Upper lobe of right lung (tissue), 1 donor: Measurements from ENCODE around the gene NPIPB2. TPM values are rescaled to one million over a fixed set of nuclear protein-coding genes. Genes with fewer than 3 reads are reported as not detected.

Experiments used
- ATAC-seq: fragments of 200-7000 bp; cut with Tn5 transposase; one replicate; pipeline ENCODE4 v1.9.1; 2020; ENCODE audit warnings: mild to moderate bottlenecking, moderate library complexity
- DNase-seq: peaks from one replicate; pipeline ENCODE4 v3.0.0-alpha.2; 2020
- H3K27ac ChIP-seq: fragments of 200-600 bp; one replicate; pipeline ENCODE4 v1.8.0; 2022
- H3K27me3 ChIP-seq: fragments of 200-600 bp; one replicate; pipeline ENCODE4 v1.8.0; 2022; ENCODE audit warnings: mild to moderate bottlenecking
- H3K36me3 ChIP-seq: fragments of 200-600 bp; one replicate; pipeline ENCODE4 v1.8.0; 2022
- H3K4me1 ChIP-seq: fragments of 200-600 bp; one replicate; pipeline ENCODE4 v1.8.0; 2022
- H3K4me3 ChIP-seq: fragments of 200-600 bp; one replicate; pipeline ENCODE4 v1.8.0; 2022; ENCODE audit warnings: mild to moderate bottlenecking
- H3K9me3 ChIP-seq: fragments of 200-600 bp; one replicate; pipeline ENCODE4 v1.8.0; 2022
- intact Hi-C: fragments of 100-400 bp; cut with DNase I; formaldehyde crosslinking; loops from one replicate; pipeline ENCODE4 v1.11.0; 2022
- total RNA-seq: library from RNA; stranded (reverse); fragmentation: NEBNext Ultra II Directional; extraction: Animal tissue kit (Norgen Biotek cat#: 25700); gene quantifications from one replicate; pipeline ENCODE4 v1.2.1, GENCODE V29; 2021
- TF ChIP-seq, protein P1 (sequence below): fragments of 200-600 bp; IDR thresholded peaks from one replicate; pipeline ENCODE4 v1.8.0; 2022; ENCODE audit warnings: antibody characterized with exemption
- donor health status: DM: no; HTN: yes; CAD: no; lungs with severe emphysema.

Gene NPIPB2
- total RNA-seq, 1 donor from 2014 or later: 6.3 TPM

- no peaks in the 10 kb centered on the region for H3K9me3 ChIP-seq
- no peaks in the 10 kb centered on the region for H3K36me3 ChIP-seq
- no peaks in the 10 kb centered on the region for H3K27me3 ChIP-seq
- peaks cover 18% of the 10 kb centered on the region for H3K4me1 ChIP-seq
- ATAC-seq (peak; percentile 34), DNase-seq (no peak)
- TF ChIP-seq, protein P1, sequence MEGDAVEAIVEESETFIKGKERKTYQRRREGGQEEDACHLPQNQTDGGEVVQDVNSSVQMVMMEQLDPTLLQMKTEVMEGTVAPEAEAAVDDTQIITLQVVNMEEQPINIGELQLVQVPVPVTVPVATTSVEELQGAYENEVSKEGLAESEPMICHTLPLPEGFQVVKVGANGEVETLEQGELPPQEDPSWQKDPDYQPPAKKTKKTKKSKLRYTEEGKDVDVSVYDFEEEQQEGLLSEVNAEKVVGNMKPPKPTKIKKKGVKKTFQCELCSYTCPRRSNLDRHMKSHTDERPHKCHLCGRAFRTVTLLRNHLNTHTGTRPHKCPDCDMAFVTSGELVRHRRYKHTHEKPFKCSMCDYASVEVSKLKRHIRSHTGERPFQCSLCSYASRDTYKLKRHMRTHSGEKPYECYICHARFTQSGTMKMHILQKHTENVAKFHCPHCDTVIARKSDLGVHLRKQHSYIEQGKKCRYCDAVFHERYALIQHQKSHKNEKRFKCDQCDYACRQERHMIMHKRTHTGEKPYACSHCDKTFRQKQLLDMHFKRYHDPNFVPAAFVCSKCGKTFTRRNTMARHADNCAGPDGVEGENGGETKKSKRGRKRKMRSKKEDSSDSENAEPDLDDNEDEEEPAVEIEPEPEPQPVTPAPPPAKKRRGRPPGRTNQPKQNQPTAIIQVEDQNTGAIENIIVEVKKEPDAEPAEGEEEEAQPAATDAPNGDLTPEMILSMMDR: no peak
- H3K4me3 ChIP-seq: peak overlapping the region; percentile 81
- intact Hi-C loops: no loop called here
- peak overlapping the region; percentile 78 for H3K27ac ChIP-seq
These were observed 25.1 kb downstream of the NPIPB2 start for GRCh38 chr16:11916524-11917285.

GRCh38 chr16:11915644-11916523 is 26.0 kb downstream of the NPIPB2 start, which contains the start of gene GSPT1:
TSS of gene GSPT1 (minus strand) at chr16:11915956. CDS start at chr16:11915720, 236 bp downstream.
- peak within 1 kb of the TSS; percentile 88 for H3K27ac ChIP-seq
- TF ChIP-seq, protein P1: peak; percentile 13
- peak; percentile 97 for ATAC-seq
- intact Hi-C loops: no loop called here
- peak; percentile 100 for DNase-seq
- H3K4me1 ChIP-seq: peaks cover 24% of the 10 kb centered on the region
- no peaks in the 10 kb centered on the region for H3K27me3 ChIP-seq
- H3K4me3 ChIP-seq: peak within 1 kb of the TSS; percentile 81
- H3K36me3 ChIP-seq: no peaks in the 10 kb centered on the region
- no peaks in the 10 kb centered on the region for H3K9me3 ChIP-seq

DNA sequence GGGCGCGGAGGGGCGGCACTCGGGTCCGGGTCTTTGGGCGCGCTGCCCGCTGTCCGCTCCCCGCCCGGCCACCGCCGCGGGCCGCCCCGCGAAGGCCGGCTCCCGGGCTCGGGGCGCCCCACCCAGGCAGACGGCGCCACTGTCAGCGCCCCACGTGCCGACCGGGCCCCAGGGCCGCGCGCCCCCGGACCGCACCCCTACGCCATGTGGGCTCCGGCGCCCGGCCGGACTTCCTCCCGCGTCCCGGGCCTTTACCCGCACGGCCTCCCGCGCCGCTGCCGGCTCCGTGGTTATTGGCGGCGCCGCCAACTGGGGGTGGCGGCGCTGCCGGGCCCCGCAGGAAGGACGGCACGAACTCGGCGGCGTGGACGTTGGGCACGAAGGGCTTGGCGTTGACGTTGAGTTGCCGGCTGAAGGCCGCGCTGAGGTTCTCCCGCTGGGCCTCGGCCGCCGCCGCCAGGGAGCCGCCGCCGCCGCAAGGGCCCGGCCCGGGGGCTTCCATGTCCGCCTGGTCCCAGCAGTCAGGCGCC is 26.7 kb downstream of the NPIPB2 start:
- H3K9me3 ChIP-seq: no peaks in the 10 kb centered on the region
- ATAC-seq: peak; percentile 50
- DNase-seq: peak; percentile 81
- H3K4me1 ChIP-seq: peaks cover 31% of the 10 kb centered on the region
- peak overlapping the region; percentile 88 for H3K27ac ChIP-seq
- H3K36me3 ChIP-seq: no peaks in the 10 kb centered on the region
- no peaks in the 10 kb centered on the region for H3K27me3 ChIP-seq
- peak overlapping the region; percentile 81 for H3K4me3 ChIP-seq
- TF ChIP-seq, protein P1: no peak
- intact Hi-C loops: no loop called here

GRCh38 chr16:11914210-11915113 is 27.4 kb downstream of the NPIPB2 start:
- no peak for ATAC-seq
- peak overlapping the region; percentile 88 for H3K27ac ChIP-seq
- peaks cover 38% of the 10 kb centered on the region for H3K4me1 ChIP-seq
- H3K27me3 ChIP-seq: no peaks in the 10 kb centered on the region
- H3K9me3 ChIP-seq: no peaks in the 10 kb centered on the region
- TF ChIP-seq, protein P1: no peak
- H3K4me3 ChIP-seq: peak overlapping the region; percentile 81
- DNase-seq: no peak
- no peaks in the 10 kb centered on the region for H3K36me3 ChIP-seq
- intact Hi-C loops: no loop called here
